NCI-H1417 treated with DMSO at 0.1 percent for 48 hours (cell line): ENCODE data around the gene ALCAM.

Experiments
- DNase-seq: peaks from one replicate; lab custom pipeline; 2025; lab: John Stamatoyannopoulos, UW

ALCAM gene

DNA sequence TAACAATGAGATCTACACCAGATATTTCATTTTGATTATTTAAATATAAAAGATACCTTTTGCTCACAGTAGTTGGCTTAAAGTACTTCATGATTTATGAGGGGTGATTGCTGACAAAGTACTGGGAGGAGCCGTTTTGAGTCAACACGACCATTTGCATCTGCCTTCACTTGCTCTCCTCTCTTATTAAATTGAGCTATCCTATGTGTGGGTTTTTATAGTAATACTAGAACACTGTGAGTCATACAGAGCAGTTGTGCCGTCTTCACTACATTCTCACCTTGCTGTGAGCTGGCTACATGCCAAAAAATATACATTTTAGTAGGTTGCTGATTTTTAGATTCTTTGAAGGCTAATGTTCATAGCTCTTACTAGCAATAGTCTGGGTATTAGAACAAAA lies 161.2 kb downstream of the ALCAM start:
- DNase-seq = peak; percentile 92

DNA sequence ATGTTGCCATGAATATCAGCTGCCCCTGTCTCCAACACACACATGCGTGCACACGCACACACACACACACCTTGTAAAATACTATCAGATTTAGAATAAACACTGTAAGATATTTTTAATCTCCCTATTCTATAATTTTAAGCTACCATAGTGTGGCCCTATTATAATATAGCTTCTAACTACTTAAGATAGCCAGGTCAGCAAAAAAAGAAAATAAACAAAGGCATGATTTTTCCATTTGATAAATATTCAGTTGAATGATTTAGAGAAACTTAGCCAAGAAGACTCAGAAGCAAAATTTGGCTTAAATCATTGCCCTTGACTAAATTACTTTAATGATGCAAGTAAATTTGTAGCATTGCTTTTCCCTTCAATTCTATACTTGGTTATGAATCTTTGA lies 162.2 kb downstream of the ALCAM start:
- no peak for DNase-seq

DNA sequence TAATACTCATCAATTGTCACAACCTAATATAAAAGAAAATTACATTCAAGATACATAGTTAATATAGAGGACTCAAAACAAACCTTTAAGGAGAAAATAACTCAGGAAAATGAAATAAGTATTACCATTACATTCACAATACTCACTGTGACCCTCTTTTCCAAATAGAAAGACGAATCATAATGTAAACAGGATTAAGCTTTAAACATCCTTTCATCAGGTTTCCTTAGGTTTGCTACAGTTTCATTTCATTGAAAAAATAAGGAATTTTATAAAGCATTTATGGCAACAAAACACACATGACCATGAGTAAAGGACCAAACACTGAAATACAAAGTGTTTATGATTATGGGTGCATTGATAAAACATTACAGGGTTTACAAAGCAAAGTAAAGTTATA lies 162.7 kb downstream of the ALCAM start:
- no peak for DNase-seq

DNA sequence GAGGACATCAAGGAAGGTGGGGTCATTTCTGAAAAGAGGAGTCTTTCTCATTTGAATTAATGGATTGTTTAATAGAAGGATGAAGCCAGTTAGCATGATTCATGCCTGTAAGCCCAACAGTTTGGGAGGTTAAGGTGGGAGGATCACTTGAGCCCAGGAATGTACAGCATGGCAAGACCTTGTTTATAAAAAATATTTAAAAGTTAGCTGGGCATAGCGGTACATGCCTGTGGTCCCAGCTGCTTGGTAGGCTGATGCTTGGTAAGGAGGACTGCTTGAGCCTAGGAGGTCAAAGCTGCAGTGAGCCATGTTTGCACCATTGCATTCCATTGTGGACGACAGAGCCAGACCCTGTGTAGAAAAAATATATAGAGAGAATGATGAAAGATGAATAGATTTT lies 165.5 kb downstream of the ALCAM start:
- no peak for DNase-seq

DNA sequence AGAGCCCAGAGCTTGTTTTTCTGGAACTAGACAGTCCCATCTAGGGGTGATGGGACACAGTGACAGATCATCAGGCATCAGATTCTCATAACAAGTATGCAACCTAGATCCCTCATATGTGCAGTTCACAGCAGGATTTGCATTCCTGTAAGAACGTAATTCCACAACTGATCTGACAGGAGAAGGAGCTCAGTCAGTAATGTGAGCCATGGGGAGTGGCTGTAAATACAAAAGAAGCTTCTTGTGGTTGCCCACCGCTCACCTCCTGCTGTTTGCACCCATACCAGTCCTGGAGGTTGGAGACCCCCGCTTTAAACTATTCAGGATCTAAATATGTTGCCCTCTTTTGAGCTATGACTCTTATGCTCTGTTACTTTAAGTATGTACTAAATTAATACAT lies 167.3 kb downstream of the ALCAM start:
- no peak for DNase-seq

DNA sequence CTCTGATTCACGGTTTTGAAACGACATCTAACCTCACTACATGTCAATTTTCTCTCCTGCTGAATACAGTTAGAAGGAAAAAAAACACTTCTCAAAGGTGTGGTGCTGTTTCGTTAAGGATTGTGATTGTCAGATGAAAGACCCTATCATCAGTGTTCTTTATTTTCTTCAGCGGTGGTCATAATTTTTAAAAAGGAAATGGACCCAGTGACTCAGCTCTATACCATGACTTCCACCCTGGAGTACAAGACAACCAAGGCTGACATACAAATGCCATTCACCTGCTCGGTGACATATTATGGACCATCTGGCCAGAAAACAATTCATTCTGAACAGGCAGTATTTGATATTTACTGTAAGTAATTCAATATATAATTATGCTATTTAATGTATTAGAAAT lies 167.8 kb downstream of the ALCAM start:
- no peak for DNase-seq

DNA sequence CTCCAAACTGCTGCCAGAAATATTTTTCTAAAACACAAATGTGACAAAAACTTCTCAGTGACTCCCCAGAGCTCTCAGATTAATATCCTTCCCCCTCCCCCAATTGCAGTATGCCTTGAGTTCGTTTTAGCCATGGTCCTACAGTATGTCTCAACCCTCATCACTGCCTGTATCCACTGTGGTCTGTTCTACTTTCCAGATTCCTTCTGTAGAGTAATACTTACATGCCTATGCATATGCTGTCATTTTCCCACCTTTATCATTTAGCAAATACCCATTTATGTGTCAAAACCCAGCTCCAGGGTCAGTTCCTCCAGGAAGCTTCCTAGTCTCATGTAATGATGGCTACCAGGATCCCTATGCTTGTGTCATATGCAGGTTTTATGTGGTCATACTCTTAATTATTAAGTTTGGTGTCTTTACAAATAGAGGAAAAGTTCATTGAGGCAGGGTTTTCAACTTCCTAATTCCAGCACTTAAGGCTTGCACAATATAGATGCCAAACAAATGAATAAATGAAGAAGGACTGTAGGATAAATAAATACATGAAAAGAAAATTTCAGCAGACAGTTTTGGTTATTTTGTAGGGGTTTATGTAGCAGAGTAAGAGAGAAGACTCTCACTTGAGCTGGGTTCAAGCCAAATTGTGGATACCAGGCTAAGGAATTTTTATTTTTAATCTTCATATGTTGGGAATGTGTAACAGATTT lies 170.8 kb downstream of the ALCAM start:
- DNase-seq = no peak

DNA sequence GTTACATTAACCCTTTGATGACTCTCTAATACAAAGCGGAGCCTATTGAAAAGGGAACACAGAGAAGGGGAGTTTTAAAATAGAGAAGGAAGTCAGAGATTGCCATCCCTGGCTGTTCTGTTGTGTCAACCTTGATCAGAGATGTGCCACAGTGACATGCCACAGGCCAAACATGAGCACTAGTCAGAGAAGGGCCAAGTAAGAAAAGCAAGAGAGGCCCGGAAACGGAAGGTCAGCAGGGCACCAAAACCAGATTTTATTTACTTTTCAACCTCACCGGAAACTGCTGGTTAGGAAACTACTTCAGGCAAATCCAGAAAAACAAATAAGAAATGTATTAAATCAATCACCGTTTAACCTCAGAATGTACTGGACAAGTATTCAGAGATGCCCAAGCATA lies 171.8 kb downstream of the ALCAM start:
- no peak for DNase-seq

DNA sequence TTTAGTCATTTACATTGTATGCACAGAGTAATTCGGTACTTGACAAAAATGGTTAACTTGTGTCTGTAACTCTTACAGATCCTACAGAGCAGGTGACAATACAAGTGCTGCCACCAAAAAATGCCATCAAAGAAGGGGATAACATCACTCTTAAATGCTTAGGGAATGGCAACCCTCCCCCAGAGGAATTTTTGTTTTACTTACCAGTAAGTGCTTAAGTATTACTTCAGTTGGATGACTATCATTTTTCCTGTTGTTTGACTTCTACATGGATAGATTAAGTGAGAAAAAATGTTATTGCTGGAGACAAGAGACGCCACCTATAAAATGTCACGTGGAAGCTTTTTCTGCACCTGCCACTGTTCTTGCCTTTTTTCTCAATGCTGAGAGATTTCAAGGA lies 173.2 kb downstream of the ALCAM start:
- DNase-seq = peak; percentile 22

DNA sequence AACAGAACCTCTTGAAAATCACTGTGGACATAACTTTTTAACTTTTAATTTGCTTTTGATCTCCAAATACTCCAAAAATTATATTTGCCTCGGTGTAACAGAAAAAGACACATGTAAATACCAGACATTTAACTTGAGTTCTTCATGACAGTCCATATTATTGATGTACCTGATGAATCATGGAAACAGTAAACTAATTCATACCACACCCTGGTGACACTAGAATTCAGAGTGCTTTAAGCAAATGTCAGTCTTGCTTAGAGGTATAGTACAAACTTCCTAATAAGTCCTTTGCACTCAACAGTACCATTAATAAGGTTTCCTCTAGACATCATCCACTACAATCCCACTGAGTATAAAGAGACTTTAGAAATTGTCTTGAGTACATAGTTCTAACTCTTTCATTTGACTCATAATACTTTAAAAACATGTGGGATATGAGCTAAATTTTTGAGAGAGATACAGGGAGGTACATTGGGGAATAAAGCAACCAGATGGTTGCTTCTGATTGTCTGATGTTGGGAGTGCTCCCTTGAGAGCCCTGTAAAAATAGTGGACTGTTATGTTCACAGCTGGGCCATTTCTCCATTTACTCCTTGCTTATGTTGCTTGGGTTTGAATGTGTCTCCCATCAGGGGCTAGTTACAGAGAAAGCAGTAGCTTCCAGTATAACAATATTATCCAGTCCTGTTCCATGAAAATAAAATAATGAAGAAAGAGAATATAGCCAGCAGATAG lies 175.7 kb downstream of the ALCAM start:
- no peak for DNase-seq

DNA sequence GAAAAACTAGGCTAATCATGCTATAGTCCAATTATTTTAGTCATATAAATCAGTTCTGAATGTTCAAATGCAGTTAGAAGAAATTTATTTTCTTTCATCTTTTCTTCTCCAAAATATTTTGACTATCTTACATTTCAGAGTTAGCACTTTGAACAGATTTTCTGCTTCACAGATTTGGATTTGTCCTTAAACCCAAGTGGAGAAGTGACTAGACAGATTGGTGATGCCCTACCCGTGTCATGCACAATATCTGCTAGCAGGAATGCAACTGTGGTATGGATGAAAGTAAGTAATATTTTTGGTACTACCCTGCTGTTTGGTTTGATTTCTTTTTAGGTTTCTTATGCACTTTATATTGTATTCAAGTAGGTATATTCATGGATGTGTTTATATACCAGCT lies 178.3 kb downstream of the ALCAM start:
- no peak for DNase-seq

DNA sequence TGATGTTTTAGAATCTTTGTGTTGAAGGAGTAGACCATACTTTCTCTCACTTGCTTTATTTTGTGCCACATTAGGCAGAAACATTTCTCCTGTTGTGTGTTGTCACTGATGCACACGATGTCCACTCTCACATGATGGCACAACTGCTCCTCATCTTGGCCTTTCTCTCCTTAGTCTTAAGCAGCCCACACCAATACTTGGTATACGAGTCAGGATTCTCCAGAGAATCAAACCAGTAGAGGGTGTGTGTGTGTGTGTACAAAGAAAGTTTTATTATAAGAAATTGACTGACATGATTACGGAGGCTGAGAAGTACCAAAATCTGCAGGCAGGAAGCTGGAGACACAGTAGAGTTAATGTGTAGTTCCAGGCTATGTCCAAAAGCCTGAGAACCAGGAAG lies 187.1 kb downstream of the ALCAM start:
- DNase-seq = no peak

DNA sequence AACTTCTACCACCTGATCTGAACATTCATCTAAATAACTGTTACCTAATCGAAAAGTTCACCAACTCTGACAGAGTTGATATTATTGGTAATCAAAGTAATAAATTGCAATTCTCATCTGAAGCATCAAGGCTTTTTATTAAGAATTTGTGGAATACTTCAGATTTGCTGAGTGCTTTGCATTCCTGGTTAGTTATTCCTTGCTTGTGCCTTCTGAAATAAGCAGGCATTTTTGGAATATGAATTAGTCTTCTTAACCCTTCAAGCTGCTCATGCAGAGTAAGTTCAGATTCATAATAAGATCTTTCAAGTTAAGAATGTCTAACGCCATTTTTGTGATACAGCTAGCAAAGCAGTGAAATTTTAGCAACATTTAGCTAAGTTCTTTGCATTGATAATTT lies 188.5 kb downstream of the ALCAM start:
- DNase-seq = no peak

DNA sequence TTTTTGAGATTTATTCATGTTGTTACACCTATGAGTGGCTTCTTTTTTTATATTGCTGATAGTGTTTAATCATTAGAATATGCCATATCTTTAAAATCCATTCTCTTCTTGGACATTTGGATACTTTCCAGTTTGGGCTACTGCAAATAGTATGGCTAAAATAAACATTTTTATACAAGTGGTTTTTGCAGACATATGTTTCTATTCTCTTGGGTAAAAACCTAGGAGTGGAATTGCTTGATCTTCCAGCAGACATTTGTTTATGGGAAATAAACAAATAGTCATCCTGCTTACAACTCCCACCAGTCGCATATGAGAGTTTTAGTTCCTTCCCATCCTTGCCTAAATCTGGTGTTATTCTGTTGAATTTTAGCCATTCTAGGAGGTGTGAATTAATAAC lies 193.1 kb downstream of the ALCAM start:
- DNase-seq = no peak

DNA sequence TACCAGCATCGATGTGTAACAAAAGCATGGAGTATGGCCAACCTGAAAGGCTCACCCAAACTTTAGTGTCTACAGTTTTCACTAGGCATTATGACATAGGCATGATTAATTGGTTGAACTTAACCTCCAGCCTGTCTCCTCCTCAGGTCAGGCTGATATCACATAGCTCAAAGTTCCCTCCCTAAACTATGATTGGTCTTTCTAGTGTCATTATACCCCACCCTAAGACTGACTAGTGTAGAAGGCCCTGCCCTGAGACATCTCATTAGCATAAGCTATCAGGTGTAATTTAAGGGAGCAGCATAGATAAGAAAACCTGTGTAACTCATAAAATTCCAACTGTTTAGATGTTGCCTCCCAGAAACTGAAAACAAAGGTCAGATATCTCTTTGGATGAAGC lies 195.2 kb downstream of the ALCAM start:
- DNase-seq = no peak

DNA sequence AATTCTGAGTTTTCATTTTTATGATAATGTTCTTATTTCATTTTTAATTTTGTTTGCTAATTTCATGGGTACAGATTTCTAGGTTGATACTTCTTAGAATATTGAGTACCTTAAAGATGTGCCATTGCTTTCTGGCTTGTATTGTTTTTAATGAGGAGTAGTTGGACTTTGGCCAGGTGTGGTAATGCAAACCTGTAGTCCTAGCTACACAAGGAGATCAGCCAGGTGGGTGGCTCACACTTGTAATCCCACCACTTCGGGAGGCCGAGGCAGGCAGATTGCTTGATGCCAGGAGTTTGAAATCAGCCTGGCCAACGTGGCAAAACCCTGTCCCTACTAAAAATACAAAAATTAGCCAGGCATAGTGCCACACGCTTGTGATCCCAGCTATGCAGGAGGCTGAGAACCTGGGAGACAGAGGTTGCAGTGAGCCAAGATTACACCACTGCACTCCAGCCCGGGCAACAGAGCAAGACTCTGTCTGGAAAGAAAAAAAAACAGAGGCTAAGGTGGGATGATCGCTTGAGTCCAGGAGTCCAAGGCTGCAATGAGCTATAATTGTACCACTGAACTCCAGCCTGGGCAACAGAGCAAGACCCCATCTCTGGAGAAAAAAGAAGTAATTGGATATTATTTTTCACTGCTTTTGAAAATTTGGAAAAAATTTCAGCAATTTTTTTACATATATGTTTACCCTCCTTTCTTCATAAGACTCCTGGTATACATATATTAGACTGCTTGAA lies 198.0 kb downstream of the ALCAM start:
- no peak for DNase-seq

DNA sequence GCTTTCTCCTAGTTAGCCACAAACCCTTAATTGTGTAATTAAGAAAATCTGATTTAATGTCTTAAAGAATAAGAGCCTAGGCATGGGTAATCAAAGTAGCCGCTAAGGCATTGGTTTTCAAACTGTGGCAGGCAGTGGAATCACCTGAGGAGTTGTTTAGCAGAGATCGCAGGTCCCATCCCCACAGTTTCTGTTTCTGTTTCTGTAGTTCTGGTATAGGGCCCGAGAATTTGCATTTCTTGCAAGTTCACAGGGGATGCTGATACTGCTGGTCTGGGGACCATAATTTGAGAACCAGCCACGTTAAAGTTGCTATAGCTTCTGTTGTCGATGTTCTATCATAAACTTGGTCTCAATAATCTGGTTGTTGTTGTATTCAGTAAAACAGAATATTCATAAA lies 204.3 kb downstream of the ALCAM start:
- no peak for DNase-seq

DNA sequence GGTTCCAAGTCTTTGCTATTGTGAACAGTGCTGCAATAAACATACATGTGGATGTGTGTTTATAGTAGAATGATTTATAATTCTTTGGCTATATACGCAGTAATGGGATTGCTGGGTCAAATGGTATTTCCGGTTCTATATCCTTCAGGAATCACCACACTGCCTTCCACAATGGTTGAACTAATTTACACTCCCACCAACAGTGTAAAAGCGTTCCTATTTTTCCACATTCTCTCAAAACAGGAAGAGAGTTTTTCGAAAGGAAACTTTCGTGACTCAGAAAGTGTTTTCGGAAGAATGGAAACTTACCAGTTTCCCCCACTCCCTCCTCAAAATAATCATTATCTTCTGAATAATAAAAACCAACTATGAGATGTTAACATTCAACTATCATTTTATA lies 205.8 kb downstream of the ALCAM start:
- no peak for DNase-seq

DNA sequence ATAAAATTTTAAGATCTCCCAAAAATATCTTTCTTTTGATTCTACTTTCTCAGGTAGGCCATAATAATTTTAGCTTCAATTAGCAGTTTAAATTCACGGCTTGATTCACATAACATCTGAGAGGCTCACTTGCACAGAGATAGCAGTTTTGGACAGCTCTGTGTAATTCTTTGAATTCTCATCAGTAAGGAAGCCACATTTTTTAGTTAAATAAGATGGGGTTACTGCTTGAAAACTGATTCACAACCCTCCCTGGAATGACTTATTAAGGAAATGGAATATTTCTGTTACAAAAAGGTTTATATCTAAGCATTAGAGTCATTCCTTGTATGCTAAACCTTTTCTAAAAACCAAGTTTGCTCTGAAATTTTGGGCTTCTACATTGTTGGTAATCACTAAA lies 212.7 kb downstream of the ALCAM start:
- DNase-seq = no peak

DNA sequence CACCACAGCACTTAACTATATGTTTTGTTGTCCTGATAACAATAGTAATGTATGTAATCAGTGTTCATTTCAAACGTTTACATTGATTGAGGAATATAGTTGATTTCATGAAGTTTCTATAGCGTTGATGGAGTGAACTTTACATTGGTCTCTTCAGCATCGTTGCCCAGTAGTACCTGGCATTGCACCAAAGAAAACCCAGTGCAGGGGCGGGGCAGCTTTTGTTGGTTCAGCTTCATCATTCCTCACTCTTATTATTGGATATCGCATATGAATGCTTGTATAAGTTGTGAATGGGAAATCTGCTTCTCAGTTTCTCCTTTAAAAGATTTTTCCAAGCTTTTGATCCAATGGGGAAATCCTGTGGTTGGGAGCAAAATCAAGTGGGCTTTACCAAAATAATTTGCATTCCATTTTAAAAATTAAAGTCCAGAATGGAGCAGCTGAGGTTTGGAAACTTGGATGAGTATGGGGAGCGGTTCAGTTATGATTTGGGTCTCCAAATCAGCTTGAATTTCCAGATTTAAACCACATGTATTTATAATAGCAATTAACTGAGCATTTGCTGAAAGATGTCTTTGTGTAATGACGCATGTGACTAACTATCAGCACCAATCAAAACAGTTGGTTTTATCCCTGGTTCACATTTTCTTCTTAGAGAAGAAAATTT lies 213.7 kb downstream of the ALCAM start:
- no peak for DNase-seq

DNA sequence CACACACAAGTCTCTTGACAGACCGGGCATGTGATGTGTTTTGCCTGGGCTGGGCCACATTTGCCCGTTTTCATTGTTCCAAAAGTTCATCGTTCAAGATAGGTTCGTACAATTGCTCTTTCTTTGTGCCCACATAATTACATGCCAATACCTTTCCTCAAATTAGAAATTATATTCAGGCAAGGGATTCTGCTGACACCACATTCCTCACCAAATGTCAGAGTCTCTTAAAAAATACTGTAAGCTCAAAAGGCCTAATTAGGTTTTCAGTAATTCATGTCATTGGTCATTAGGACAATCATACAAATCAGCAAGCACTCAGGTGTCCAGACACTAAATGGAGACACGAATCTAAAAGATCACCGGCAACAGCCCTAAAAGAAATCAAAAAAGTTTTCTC lies 215.3 kb downstream of the ALCAM start:
- no peak for DNase-seq

DNA sequence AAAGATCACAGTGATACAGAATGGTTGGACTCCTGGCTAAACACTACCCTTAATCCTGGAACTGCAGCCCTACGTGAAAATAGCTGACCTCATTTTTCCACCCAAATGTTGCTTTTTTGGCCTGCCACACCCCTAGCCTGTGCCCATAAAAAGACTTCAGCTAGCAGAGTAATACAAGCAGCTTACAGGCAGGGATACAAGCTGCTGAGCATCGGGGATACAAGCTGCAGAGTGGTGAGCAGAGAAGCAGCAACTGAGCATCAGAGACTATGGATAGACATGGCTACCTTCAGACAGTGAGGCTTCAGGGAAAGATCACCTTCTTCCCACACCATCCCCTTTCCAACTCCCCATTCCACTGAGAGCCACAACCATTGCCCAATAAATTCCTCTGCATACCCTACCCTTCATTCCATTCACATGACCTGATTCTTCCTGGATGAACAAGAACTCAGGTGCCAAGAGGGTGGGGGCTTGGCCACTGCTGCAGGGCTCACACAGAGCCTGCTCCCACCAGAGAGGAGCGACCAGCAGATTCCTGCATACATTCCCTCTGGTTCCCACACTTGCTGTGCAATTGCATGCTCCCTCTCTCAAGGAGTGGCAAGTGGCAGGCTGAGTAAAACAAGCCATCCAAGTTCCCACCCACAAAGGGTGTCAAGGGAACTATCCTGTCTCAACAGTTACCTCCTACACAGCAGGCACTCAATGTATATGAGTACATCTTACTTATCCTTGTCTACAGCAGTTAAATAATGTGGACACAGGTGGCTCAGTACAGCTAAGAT lies 217.5 kb downstream of the ALCAM start:
- no peak for DNase-seq
